ENCODE measurements around the gene CPZ. TPM values are rescaled to one million over a fixed set of nuclear protein-coding genes. Genes with fewer than 3 reads are reported as not detected.

Gene CPZ
- total RNA-seq, 1 experiment from 2014 or later: 37.3 TPM

DNA sequence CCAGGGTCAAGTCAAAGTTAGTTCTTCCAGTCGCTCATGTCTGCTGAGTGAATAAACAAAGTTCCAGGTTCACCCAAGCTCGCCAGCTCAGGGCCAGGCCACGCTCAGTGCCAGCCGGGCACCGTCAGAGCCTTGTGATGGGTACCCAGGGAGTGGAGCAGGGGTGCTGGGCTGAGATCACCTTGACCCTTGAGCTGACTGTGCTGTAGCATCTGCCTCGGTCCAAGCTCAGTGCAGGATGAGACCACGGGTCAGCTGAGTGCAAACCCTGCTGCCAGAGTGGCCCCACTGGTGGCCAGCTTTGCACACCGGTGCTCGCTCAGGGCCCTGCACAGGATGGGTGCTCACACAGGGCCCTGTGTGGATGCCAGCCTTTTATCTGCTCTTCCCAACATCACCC is 4.3 kb downstream of the CPZ start:
- Histone ChIP-seq H3K18ac (ENCODE audit: insufficient read length, low read depth, low read length) (no peak overlapping the region), H2AK5ac (ENCODE audit: insufficient read length, low read length) (no peak overlapping the region), H3K27ac (ENCODE audit: insufficient read length, low read depth, low read length) (no peak overlapping the region), H3K79me1 (ENCODE audit: insufficient read depth, low read depth, low read length, poor library complexity, severe bottlenecking) (no peaks in the 10 kb centered on the region), H3K23me2 (ENCODE audit: insufficient read length, low read depth, low read length, poor library complexity, severe bottlenecking) (peaks cover 8% of the 10 kb centered on the region), H3K27me3 (ENCODE audit: insufficient read depth, low read length) (no peaks in the 10 kb centered on the region), H4K91ac (ENCODE audit: insufficient read length, low read depth, low read length) (no peak overlapping the region), H2BK20ac (ENCODE audit: low read depth, low read length, poor library complexity, severe bottlenecking) (no peak overlapping the region), H2BK5ac (ENCODE audit: insufficient read length, low read length) (no peak overlapping the region), H4K8ac (replicated peaks; ENCODE audit: insufficient read length, low read depth, low read length) (no peak overlapping the region), H2AFZ (ENCODE audit: low read length) (no peak overlapping the region), H3K9me3 (ENCODE audit: control insufficient read depth, low read depth, low read length) (no peaks in the 10 kb centered on the region), H3K4ac (ENCODE audit: low read depth, low read length) (no peak overlapping the region), H2BK15ac (ENCODE audit: low read depth, low read length) (no peak overlapping the region), H2BK120ac (ENCODE audit: low read depth, low read length, poor library complexity, severe bottlenecking) (no peak overlapping the region), H4K5ac (ENCODE audit: insufficient read length, low read depth, low read length) (no peak overlapping the region), H3K23ac (ENCODE audit: insufficient read length, low read depth, low read length) (no peak overlapping the region), H3K4me2 (ENCODE audit: insufficient read depth, insufficient read length, low read length) (no peak overlapping the region), H3K4me1 (ENCODE audit: insufficient read depth, low read length) (no peaks in the 10 kb centered on the region; the same call in 1 of the 2 replicates), H4K20me1 (ENCODE audit: control insufficient read depth, insufficient read depth, insufficient read length) (no peaks in the 10 kb centered on the region), H3K79me2 (ENCODE audit: insufficient read depth, low read length) (no peaks in the 10 kb centered on the region), H3T11ph (ENCODE audit: low read length) (no peak overlapping the region), H3K14ac (ENCODE audit: insufficient read depth, low read length) (no peak overlapping the region), H2BK12ac (ENCODE audit: insufficient read length, low read depth, low read length) (no peak overlapping the region), H3K9ac (ENCODE audit: extremely low read depth, insufficient read length, low read length) (no peak overlapping the region), H3K56ac (ENCODE audit: insufficient read length, low read depth, low read length) (no peak overlapping the region)
- TF ChIP-seq, protein P1, sequence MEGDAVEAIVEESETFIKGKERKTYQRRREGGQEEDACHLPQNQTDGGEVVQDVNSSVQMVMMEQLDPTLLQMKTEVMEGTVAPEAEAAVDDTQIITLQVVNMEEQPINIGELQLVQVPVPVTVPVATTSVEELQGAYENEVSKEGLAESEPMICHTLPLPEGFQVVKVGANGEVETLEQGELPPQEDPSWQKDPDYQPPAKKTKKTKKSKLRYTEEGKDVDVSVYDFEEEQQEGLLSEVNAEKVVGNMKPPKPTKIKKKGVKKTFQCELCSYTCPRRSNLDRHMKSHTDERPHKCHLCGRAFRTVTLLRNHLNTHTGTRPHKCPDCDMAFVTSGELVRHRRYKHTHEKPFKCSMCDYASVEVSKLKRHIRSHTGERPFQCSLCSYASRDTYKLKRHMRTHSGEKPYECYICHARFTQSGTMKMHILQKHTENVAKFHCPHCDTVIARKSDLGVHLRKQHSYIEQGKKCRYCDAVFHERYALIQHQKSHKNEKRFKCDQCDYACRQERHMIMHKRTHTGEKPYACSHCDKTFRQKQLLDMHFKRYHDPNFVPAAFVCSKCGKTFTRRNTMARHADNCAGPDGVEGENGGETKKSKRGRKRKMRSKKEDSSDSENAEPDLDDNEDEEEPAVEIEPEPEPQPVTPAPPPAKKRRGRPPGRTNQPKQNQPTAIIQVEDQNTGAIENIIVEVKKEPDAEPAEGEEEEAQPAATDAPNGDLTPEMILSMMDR (conservative IDR thresholded peaks at IDR 0.05): no peak
- no peaks in the 10 kb centered on the region for H3K9me3 Mint-ChIP-seq
- no peaks in the 10 kb centered on the region for H3K27me3 Mint-ChIP-seq (ENCODE audit: low read depth)
- H3K36me3 Mint-ChIP-seq (ENCODE audit: insufficient read depth in 1 of 3, low read depth in 3 of 3): peaks cover 0 to 44% (median 26%) of the 10 kb centered on the region in 3 experiments; a peak in 6 of 7 replicates
- H3K27ac Mint-ChIP-seq: no peak overlapping the region
- H3K4me1 Mint-ChIP-seq: peaks cover 17 to 23% of the 10 kb centered on the region in 2 experiments
- DNase-seq: no peak
- no peak overlapping the region for H3K4me3 Mint-ChIP-seq
- WGBS (ENCODE audit: extremely low coverage, insufficient read length, low lambda C conversion rate): no CpG with 5 or more reads among the region's 9 CpGs
